ENCODE data around the gene SP3.

GRCh38 chr2:174004905-174005605, 39.9 kb upstream of the SP3 start:
- no peak for TF ChIP-seq CTCF (IDR thresholded peaks at IDR 0.05)
- TF ChIP-seq EP300 (IDR thresholded peaks at IDR 0.05) = no peak
- no peak for TF ChIP-seq POLR2A (IDR thresholded peaks at IDR 0.05)
- no peak for TF ChIP-seq POLR2AphosphoS5 (IDR thresholded peaks at IDR 0.05)
